Endothelial cell of umbilical vein (primary cell): ENCODE measurements around the gene GPR137. TPM values are rescaled to one million over a fixed set of nuclear protein-coding genes. Genes with fewer than 3 reads are reported as not detected.

ENCODE experiments used
- BruUV-seq: library from RNA; stranded (reverse); fragments of 400-500 nt; replicated peaks from 2 replicates; lab custom pipeline; 2021; lab: Mats Ljungman, UMichigan
- CTCF ChIA-PET: fragments of 300-600, 350-600 bp; sonication (Branson Sonifier 250); formaldehyde crosslinking; loops from one replicate; lab custom pipeline; 2021; ENCODE audit warnings: antibody characterized with exemption, inconsistent platforms; lab: Charles Lee
- POLR2A ChIA-PET: fragments of 300-600, 350-600 bp; sonication (Branson Sonifier 250); formaldehyde crosslinking; loops from one replicate; lab custom pipeline; 2021; ENCODE audit warnings: antibody characterized with exemption, inconsistent platforms; lab: Charles Lee
- DNase-seq: peaks from one replicate; pipeline ENCODE4 v3.0.0-alpha.2; 2011; ENCODE audit warnings: low read depth, low spot score
- FAIRE-seq: peaks from 2 replicates; lab custom pipeline; 2011; peaks lifted over from hg19 to GRCh38; lab: Jason Lieb, UNC
- H2AFZ ChIP-seq: 2 replicates; pipeline ENCODE4 v1.6.0; 2012; ENCODE audit warnings: low read depth, low read length, control low read depth, inconsistent platforms
- H3K27ac ChIP-seq: 2 replicates; pipeline ENCODE4 v1.5.1; 2011; ENCODE audit warnings: low read depth, mild to moderate bottlenecking, control low read depth, low read length, moderate library complexity; ENCODE audit not compliant: insufficient read depth
- H3K27me3 ChIP-seq, 2 experiments: 2 replicates each; pipeline versions ENCODE4 v1.6.0 to v1.6.1; 2011; ENCODE audit warnings: low read length in 2 of 2, mixed read lengths in 1 of 2; ENCODE audit not compliant: control insufficient read depth in 2 of 2, insufficient read depth in 2 of 2
- H3K36me3 ChIP-seq, 2 experiments: 2 replicates in 1 of 2; 3 replicates in 1 of 2; pipeline ENCODE4 v1.5.1; 2011; ENCODE audit warnings: low read length in 2 of 2, mild to moderate bottlenecking in 1 of 2, moderate library complexity in 1 of 2; ENCODE audit not compliant: control insufficient read depth in 2 of 2, insufficient read depth in 2 of 2; ENCODE audit errors: extremely low read depth in 1 of 2
- H3K4me1 ChIP-seq: 3 replicates; pipeline ENCODE4 v1.5.1; 2011; ENCODE audit warnings: mild to moderate bottlenecking, low read length; ENCODE audit not compliant: control insufficient read depth, insufficient read depth; ENCODE audit errors: extremely low read depth
- H3K4me2 ChIP-seq: 2 replicates; pipeline ENCODE4 v1.6.1; 2011; ENCODE audit warnings: low read length, control low read depth, mixed read lengths; ENCODE audit not compliant: insufficient read depth
- H3K4me3 ChIP-seq, 3 experiments: fragments of 200-600 bp in 1 of 3; sonication (generic), shearing (Covaris generic) in 1 of 3; replicated peaks in 1 of 3; 2 replicates each; pipeline ENCODE4 v1.5.1; 2011 to 2016; ENCODE audit warnings: control low read depth in 3 of 3, low read length in 3 of 3, mild to moderate bottlenecking in 2 of 3, inconsistent platforms in 1 of 3, low read depth in 1 of 3, moderate library complexity in 1 of 3; ENCODE audit not compliant: insufficient read depth in 1 of 3
- H3K79me2 ChIP-seq: 2 replicates; pipeline ENCODE4 v1.6.0; 2012; ENCODE audit warnings: low read length, inconsistent platforms; ENCODE audit not compliant: control insufficient read depth, insufficient read depth
- H3K9ac ChIP-seq: replicated peaks from 2 replicates; pipeline ENCODE3; 2011; ENCODE audit warnings: low read length, control low read depth; ENCODE audit not compliant: insufficient read depth; ENCODE audit errors: extremely low read depth
- H3K9me1 ChIP-seq: replicated peaks from 3 replicates; pipeline ENCODE4 v1.6.0; 2011; ENCODE audit warnings: mild to moderate bottlenecking, low read length; ENCODE audit not compliant: control insufficient read depth, insufficient read depth; ENCODE audit errors: extremely low read depth
- H3K9me3 ChIP-seq: replicated peaks from 2 replicates; pipeline ENCODE4 v1.5.1; 2012; ENCODE audit warnings: low read length, inconsistent platforms; ENCODE audit not compliant: control insufficient read depth, insufficient read depth
- H4K20me1 ChIP-seq: replicated peaks from 2 replicates; pipeline ENCODE3; 2011; ENCODE audit warnings: mild to moderate bottlenecking, low read length; ENCODE audit not compliant: control insufficient read depth, insufficient read depth; ENCODE audit errors: extremely low read depth
- CTCF ChIP-seq, 2 donors: IDR thresholded peaks; 1 replicate in 1 of 2; 2 replicates in 1 of 2; pipeline ENCODE4 v1.5.1; 2011; ENCODE audit warnings: low read length in 2 of 2, mild to moderate bottlenecking in 2 of 2, moderate library complexity in 2 of 2, control low read depth in 1 of 2, inconsistent platforms in 1 of 2, low read depth in 1 of 2; ENCODE audit not compliant: insufficient read depth in 1 of 2; ENCODE audit errors: extremely low read depth in 1 of 2
- EZH2 ChIP-seq: IDR thresholded peaks from 2 replicates; pipeline ENCODE4 v1.6.1; 2012; ENCODE audit warnings: borderline replicate concordance, low read depth, mild to moderate bottlenecking, moderate library complexity, low read length, inconsistent platforms; ENCODE audit not compliant: severe bottlenecking
- FOS ChIP-seq: IDR thresholded peaks from 2 replicates; pipeline ENCODE4 v1.6.1; 2011; ENCODE audit warnings: mild to moderate bottlenecking, low read length, moderate library complexity, borderline replicate concordance; ENCODE audit not compliant: insufficient read depth
- GATA2 ChIP-seq: IDR thresholded peaks from 2 replicates; pipeline ENCODE4 v1.7.0; 2011; ENCODE audit warnings: low read depth, mild to moderate bottlenecking, moderate library complexity, mixed read lengths, low read length; ENCODE audit not compliant: insufficient read length, insufficient read depth
- JUN ChIP-seq: IDR thresholded peaks from 2 replicates; pipeline ENCODE4 v1.6.1; 2011; ENCODE audit warnings: borderline replicate concordance, low read depth; ENCODE audit not compliant: insufficient read length, insufficient read depth
- MAX ChIP-seq: IDR thresholded peaks from 2 replicates; pipeline ENCODE4 v1.6.1; 2011; ENCODE audit not compliant: insufficient read depth, insufficient read length
- POLR2AphosphoS5 ChIP-seq: IDR thresholded peaks from 2 replicates; pipeline ENCODE4 v1.6.1; 2012; ENCODE audit warnings: low read depth, mild to moderate bottlenecking, control low read depth, low read length, moderate library complexity; ENCODE audit not compliant: insufficient read depth
- dilution Hi-C: fragments of 300-500 bp; cut with MboI; formaldehyde crosslinking; loops from one replicate; pipeline ENCODE4 v1.15.0; 2019; ENCODE audit warnings: low sequenced_read_pairs; ENCODE audit not compliant: extremely low pct_ligation_motif_present
- intact Hi-C: fragments of 100-400 bp; cut with micrococcal nuclease; formaldehyde crosslinking; loops from one replicate; pipeline ENCODE4 v1.10.0; 2022
- polyA plus RNA-seq, 4 experiments: library from polyadenylated mRNA; depleted of rRNA in 3 of 4; stranded (reverse) in 3 of 4; unstranded in 1 of 4; fragments of >200 nt; gene quantifications; 2 replicates each; pipeline versions ENCODE4 v1.2.1 to v1.2.3, GENCODE V29; 2011 to 2012; ENCODE audit warnings: missing spikeins in 1 of 4
- total RNA-seq: library from RNA; stranded (reverse); gene quantifications from 2 replicates; pipeline ENCODE4 v1.2.3, GENCODE V29; 2021

GPR137 gene
- total and polyA plus RNA-seq, 2 donors (not counting 3 experiments of a cell fraction or from before 2014, with no cell fraction given) = 40.9 to 42.5 TPM

- intact Hi-C loops (no loop called here), dilution Hi-C loops (no loop called here)
- no peak overlapping the region for H2AFZ ChIP-seq
- no peak overlapping the region for H3K4me3 ChIP-seq
- no peaks in the 10 kb centered on the region for H3K27me3 ChIP-seq
- H3K9ac ChIP-seq = no peak overlapping the region
- H3K4me2 ChIP-seq = no peak overlapping the region
- CTCF ChIA-PET = interaction anchor here (2.0 to 4.8 kb wide), 2 partner anchors 18 to 36 kb away, joined by 4 to 57 read pairs; partner anchors contain the start of genes BAD and CATSPERZ
- DNase-seq (no peak), FAIRE-seq (peak; percentile 59)
- H3K9me1 ChIP-seq = no peaks in the 10 kb centered on the region
- H3K79me2 ChIP-seq = no peaks in the 10 kb centered on the region
- peaks cover 49% of the 10 kb centered on the region for H3K4me1 ChIP-seq
- no TSS peak for BruUV-seq
- no peak overlapping the region for H3K27ac ChIP-seq
- POLR2A ChIA-PET = no interaction called here
- TF ChIP-seq JUN (no peak), FOS (peak; percentile 43), EZH2 (no peak), CTCF (IDR thresholded peaks at IDR 0.05; ENCODE audit: extremely low read depth in 1 of 2, insufficient read depth in 1 of 2, low read depth in 1 of 2, low read length in 2 of 2) (no peak), MAX (no peak), POLR2AphosphoS5 (peak; percentile 51), GATA2 (no peak)
- H3K36me3 ChIP-seq = peaks cover 3 to 18% of the 10 kb centered on the region in 2 experiments
- H4K20me1 ChIP-seq = no peaks in the 10 kb centered on the region
- no peaks in the 10 kb centered on the region for H3K9me3 ChIP-seq
Observed at GRCh38 chr11:64266339-64266738, 19.3 kb upstream of the GPR137 start.
